Right atrium auricular region (tissue), 2 donors: Measurements from ENCODE around the gene XAGE3. TPM values are rescaled to one million over a fixed set of nuclear protein-coding genes. Genes with fewer than 3 reads are reported as not detected.

Experiments used
- DNase-seq: peaks from one replicate; pipeline ENCODE4 v3.0.0-alpha.2; 2019; ENCODE audit warnings: low spot score
- H3K27ac ChIP-seq, 2 donors: fragments of 200-600 bp; sonication (generic); 1 replicate in 1 of 2; 2 replicates in 1 of 2; pipeline ENCODE4 v1.5.1; 2016 to 2019
- H3K27me3 ChIP-seq, 2 donors: fragments of 200-600 bp; sonication (generic); one replicate each; pipeline versions ENCODE4 v1.5.1 to v1.6.0; 2017 to 2019
- H3K36me3 ChIP-seq: fragments of 200-600 bp; sonication (generic); one replicate; pipeline ENCODE4 v1.5.1; 2016
- H3K4me1 ChIP-seq, 2 donors: fragments of 200-600 bp; sonication (generic); one replicate each; pipeline versions ENCODE4 v1.5.1 to v1.6.0; 2017 to 2019
- H3K4me3 ChIP-seq, 2 donors: fragments of 200-600 bp; sonication (generic); 1 replicate in 1 of 2; 2 replicates in 1 of 2; pipeline ENCODE4 v1.5.1; 2017 to 2019; ENCODE audit warnings: mild to moderate bottlenecking in 1 of 2, moderate library complexity in 1 of 2
- H3K9me3 ChIP-seq, 2 donors: fragments of 200-600 bp; sonication (generic); one replicate each; pipeline ENCODE4 v1.5.1; 2019
- total RNA-seq, 2 donors: library from RNA; depleted of rRNA; stranded (reverse); fragments of >200 nt; gene quantifications; one replicate each; pipeline ENCODE4 v1.1.0, GENCODE V29; 2016
- TF ChIP-seq, protein P1 (sequence below), 2 donors: fragments of 200-600 bp; sonication (generic); IDR thresholded peaks; one replicate each; pipeline ENCODE4 v1.5.1; 2019; ENCODE audit warnings: antibody characterized with exemption in 2 of 2

XAGE3 gene
- total RNA-seq, 2 donors from 2014 or later, result not detected

DNA sequence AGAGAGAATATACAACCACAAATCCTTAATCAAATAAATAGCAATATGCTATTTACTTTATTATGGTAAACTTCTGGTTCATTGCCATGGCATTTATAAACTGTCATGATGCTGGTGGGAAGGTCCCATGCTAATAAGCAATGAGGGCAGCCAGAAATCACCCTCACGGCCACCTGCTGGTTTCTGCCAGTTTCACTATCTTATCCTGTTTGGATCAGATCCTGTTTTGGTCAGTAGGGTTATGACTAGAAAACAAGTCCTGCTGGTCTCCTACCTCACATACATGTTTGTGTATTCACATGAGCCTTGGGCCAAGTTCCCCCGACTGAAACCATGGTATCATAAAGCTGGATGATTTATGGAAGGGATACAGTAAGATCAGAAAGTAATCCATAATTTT, 28.7 kb downstream of the XAGE3 start:
- TF ChIP-seq, protein P1, sequence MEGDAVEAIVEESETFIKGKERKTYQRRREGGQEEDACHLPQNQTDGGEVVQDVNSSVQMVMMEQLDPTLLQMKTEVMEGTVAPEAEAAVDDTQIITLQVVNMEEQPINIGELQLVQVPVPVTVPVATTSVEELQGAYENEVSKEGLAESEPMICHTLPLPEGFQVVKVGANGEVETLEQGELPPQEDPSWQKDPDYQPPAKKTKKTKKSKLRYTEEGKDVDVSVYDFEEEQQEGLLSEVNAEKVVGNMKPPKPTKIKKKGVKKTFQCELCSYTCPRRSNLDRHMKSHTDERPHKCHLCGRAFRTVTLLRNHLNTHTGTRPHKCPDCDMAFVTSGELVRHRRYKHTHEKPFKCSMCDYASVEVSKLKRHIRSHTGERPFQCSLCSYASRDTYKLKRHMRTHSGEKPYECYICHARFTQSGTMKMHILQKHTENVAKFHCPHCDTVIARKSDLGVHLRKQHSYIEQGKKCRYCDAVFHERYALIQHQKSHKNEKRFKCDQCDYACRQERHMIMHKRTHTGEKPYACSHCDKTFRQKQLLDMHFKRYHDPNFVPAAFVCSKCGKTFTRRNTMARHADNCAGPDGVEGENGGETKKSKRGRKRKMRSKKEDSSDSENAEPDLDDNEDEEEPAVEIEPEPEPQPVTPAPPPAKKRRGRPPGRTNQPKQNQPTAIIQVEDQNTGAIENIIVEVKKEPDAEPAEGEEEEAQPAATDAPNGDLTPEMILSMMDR (IDR thresholded peaks at IDR 0.05), result no peak
- no peak overlapping the region for H3K4me3 ChIP-seq
- peaks cover 0 to 9% of the 10 kb centered on the region in 2 donors for H3K9me3 ChIP-seq
- no peak overlapping the region for H3K27ac ChIP-seq
- no peaks in the 10 kb centered on the region for H3K36me3 ChIP-seq
- H3K4me1 ChIP-seq, result no peaks in the 10 kb centered on the region
- DNase-seq, result no peak
- H3K27me3 ChIP-seq, result no peaks in the 10 kb centered on the region

DNA sequence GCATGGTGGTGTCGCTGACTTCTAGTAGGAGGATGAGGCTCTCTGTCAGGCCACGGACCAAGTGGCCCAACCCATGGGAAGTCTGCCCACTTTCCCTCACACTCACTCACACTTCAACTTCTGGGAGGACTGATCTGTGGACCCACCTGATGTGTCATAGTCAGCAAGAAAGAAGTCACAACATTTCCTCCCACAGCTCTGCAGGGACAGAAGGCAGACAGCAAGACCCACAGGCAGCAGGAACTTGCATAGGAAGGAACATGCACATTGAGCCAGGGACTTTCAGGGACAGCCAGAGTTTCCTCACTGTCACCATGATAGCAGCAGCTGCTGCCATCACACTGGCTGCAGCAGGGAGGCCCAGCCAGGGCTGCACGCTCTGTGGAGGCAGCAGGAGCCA, 37.3 kb downstream of the XAGE3 start:
- H3K4me1 ChIP-seq, result no peaks in the 10 kb centered on the region
- no peak overlapping the region for H3K27ac ChIP-seq
- TF ChIP-seq, protein P1 (IDR thresholded peaks at IDR 0.05), result no peak
- H3K4me3 ChIP-seq, result no peak overlapping the region
- H3K9me3 ChIP-seq, result no peaks in the 10 kb centered on the region
- H3K27me3 ChIP-seq, result no peaks in the 10 kb centered on the region
- no peak for DNase-seq
- no peaks in the 10 kb centered on the region for H3K36me3 ChIP-seq

DNA sequence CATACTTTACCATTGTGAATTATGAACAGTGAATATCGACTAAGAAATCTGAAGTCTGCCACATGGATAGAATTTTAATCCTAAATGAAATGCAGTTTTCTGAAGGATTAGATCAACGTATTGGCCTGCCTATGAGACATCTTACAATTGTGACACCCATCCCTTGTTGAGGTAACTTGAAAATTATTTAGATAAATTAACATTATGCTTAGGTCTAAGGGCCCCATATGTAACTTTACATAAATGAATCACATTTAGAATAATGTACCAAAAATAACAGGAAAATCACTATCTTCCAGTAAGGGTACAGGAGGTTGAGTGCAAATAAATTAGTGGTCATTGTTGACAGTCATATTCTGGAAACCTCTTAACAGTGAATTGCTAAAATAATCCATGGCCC, 43.3 kb downstream of the XAGE3 start:
- Histone ChIP-seq H3K4me1 (no peaks in the 10 kb centered on the region), H3K27ac (no peak overlapping the region), H3K27me3 (no peaks in the 10 kb centered on the region), H3K36me3 (no peaks in the 10 kb centered on the region), H3K4me3 (no peak overlapping the region), H3K9me3 (no peaks in the 10 kb centered on the region)
- TF ChIP-seq, protein P1 (IDR thresholded peaks at IDR 0.05), result no peak
- no peak for DNase-seq

DNA sequence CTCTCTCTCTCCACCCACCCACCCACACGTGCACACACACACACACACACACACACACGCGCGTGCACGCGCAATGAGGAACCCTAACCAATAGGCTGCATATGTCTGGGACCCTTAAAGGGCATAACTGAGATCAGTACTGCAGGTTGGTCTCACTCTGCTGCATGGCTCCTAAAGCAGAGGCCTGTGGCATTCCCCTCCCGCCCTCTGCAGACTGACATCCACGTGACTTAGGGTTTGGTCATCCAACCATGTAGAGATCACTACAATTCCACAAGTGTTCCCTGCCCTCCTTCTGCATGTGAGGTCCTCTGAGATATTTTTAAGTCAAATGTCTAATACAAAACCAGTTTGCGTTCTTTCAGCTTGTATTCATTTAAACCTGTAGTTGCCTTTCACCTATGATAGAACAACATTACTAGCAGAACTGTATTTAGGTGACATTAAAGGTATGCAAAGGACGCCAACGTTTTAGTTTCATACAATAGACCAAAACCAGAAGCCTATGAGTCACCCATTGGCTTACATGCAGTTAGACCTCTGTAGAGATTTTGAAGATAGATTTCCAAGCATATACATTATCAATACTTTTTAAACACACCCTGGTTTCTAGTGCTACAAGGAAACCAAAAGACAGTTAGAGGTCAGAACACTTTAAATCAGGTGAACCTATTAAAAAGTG, 46.7 kb downstream of the XAGE3 start:
- H3K27me3 ChIP-seq, result no peaks in the 10 kb centered on the region
- no peak overlapping the region for H3K27ac ChIP-seq
- no peak overlapping the region for H3K4me3 ChIP-seq
- DNase-seq, result no peak
- H3K9me3 ChIP-seq, result no peaks in the 10 kb centered on the region
- no peaks in the 10 kb centered on the region for H3K36me3 ChIP-seq
- TF ChIP-seq, protein P1 (IDR thresholded peaks at IDR 0.05), result no peak
- H3K4me1 ChIP-seq, result no peaks in the 10 kb centered on the region

DNA sequence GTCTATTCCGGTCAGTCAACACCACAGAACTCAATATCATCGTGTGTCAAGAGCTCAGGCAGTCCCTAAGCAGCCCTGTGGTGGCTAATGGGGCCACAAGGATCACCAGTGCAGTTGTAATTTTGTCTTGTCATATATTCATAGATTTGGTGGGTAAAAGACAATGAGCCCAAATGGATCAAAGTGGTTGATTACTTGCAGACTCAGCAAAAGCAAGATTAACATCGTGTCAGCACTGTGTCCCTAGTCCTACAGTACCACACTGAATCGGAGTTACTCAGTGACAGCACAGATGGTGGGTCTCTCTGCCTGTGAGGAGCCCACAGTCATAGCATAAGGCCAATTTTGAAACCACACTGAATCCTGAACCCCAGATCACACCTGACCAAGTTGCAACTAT, 48.1 kb downstream of the XAGE3 start:
- no peaks in the 10 kb centered on the region for H3K27me3 ChIP-seq

More for the DNA sequence above, 48.1 kb downstream of the XAGE3 start:
- DNase-seq, result no peak
- Histone ChIP-seq H3K4me1 (no peaks in the 10 kb centered on the region), H3K4me3 (no peak overlapping the region), H3K9me3 (no peaks in the 10 kb centered on the region), H3K36me3 (no peaks in the 10 kb centered on the region), H3K27ac (no peak overlapping the region)
- TF ChIP-seq, protein P1 (IDR thresholded peaks at IDR 0.05), result no peak

Other genes starting within 250 kb of the XAGE3 start
- gene SSX7, start 213.2 kb downstream of the XAGE3 start, total RNA-seq, result not detected
- gene SSX2, start 160.9 kb downstream of the XAGE3 start, total RNA-seq, result not detected
- not detected for gene SSX2B, start 116.8 kb downstream of the XAGE3 start, total RNA-seq
- not detected for gene SPANXN5, start 70.7 kb downstream of the XAGE3 start, total RNA-seq
- not detected for gene XAGE5, start 56.8 kb downstream of the XAGE3 start, total RNA-seq
- gene FAM156B, start 29.2 kb upstream of the XAGE3 start, total RNA-seq, result 10 to 100 TPM; 11.2 to 11.9 TPM
- 1 to 10 TPM; 4.3 to 8.7 TPM for gene FAM156A, start 90.4 kb upstream of the XAGE3 start, total RNA-seq
- 1 to 10 TPM in 1 of 2 donors, under 1 TPM in 1; 0.93 to 2.4 TPM for gene GPR173, start 180.7 kb upstream of the XAGE3 start, total RNA-seq
- 10 to 100 TPM; 39.9 to 44.0 TPM for gene TSPYL2, start 214.3 kb upstream of the XAGE3 start, total RNA-seq
- 1 to 10 TPM; 3.3 to 6.0 TPM for gene KANTR, start 226.1 kb upstream of the XAGE3 start, total RNA-seq